HepG2 (cell line): Measurements from ENCODE around the gene DLX1. TPM values are rescaled to one million over a fixed set of nuclear protein-coding genes. Genes with fewer than 3 reads are reported as not detected.

Experiments used
- MAFF ChIP-seq: IDR thresholded peaks from 2 replicates; pipeline ENCODE4 v1.6.1; 2011; ENCODE audit warnings: low read depth, low read length, improper control_type of control experiment
- TFDP1 ChIP-seq: IDR thresholded peaks from 2 replicates; pipeline ENCODE4 v1.6.1; 2016; ENCODE audit warnings: missing compliant biosample characterization, missing genetic modification reagents, borderline replicate concordance
- TRIM24 ChIP-seq: sonication (generic); formaldehyde crosslinking; IDR thresholded peaks from 2 replicates; pipeline ENCODE4 v1.8.0; 2022; ENCODE audit warnings: mild to moderate bottlenecking, missing genetic modification reagents
- ZBED4 ChIP-seq: sonication (generic); formaldehyde crosslinking; IDR thresholded peaks from 2 replicates; pipeline ENCODE4 v1.4.0; 2020; ENCODE audit warnings: missing genetic modification reagents, borderline replicate concordance
- ZMYM4 ChIP-seq: sonication (generic); formaldehyde crosslinking; IDR thresholded peaks from 2 replicates; pipeline ENCODE4 v1.8.1; 2023; ENCODE audit warnings: mild to moderate bottlenecking, missing genetic modification reagents
- ZNF468 ChIP-seq: sonication (generic); formaldehyde crosslinking; IDR thresholded peaks from 2 replicates; pipeline ENCODE4 v1.8.0; 2022; ENCODE audit warnings: mild to moderate bottlenecking, moderate library complexity, missing genetic modification reagents
- polyA plus RNA-seq, 8 experiments: library from polyadenylated mRNA; depleted of rRNA in 3 of 8; stranded (reverse) in 7 of 8; unstranded in 1 of 8; fragments of >200 nt; fragmentation: Illumina TruSeq in 4 of 8; extraction: Trizol in 4 of 8; gene quantifications; 2 replicates each; pipeline versions ENCODE4 v1.2.1 to v1.2.3, GENCODE V29; 2011 to 2016; ENCODE audit warnings: low read depth in 4 of 8, missing spikeins in 1 of 8, mixed read lengths in 1 of 8; ENCODE audit not compliant: insufficient read depth in 1 of 8
- total RNA-seq, 5 experiments: library from RNA; depleted of rRNA; stranded (reverse); fragments of >200 nt; fragmentation: Illumina TruSeq; extraction: Trizol; gene quantifications; 2 replicates each; pipeline ENCODE4 v1.2.3, GENCODE V29; 2016; ENCODE audit warnings: low read depth in 1 of 5
- TF ChIP-seq, protein P1 (sequence below), 2 experiments: fragments of 450-650 bp in 1 of 2; sonication (generic) in 1 of 2; formaldehyde crosslinking in 1 of 2; IDR thresholded peaks; 2 replicates each; pipeline versions ENCODE4 v1.6.1 to v1.8.0; 2016 to 2022; ENCODE audit warnings: antibody characterized with exemption in 1 of 2, mild to moderate bottlenecking in 1 of 2, missing genetic modification reagents in 1 of 2
- TF ChIP-seq, protein P2 (sequence below): IDR thresholded peaks from 2 replicates; pipeline ENCODE4 v1.6.1; 2016; ENCODE audit warnings: low read depth
- TF ChIP-seq, protein P3 (sequence below): sonication (generic); formaldehyde crosslinking; IDR thresholded peaks from 2 replicates; pipeline ENCODE4 v1.5.0; 2020; ENCODE audit warnings: missing genetic modification reagents

Gene DLX1
- total and polyA plus RNA-seq, 2 of the 13 experiments (the other 11 are each of a cell fraction or from before 2014, with no cell fraction given) = 0.18 to 0.86 TPM

DNA sequence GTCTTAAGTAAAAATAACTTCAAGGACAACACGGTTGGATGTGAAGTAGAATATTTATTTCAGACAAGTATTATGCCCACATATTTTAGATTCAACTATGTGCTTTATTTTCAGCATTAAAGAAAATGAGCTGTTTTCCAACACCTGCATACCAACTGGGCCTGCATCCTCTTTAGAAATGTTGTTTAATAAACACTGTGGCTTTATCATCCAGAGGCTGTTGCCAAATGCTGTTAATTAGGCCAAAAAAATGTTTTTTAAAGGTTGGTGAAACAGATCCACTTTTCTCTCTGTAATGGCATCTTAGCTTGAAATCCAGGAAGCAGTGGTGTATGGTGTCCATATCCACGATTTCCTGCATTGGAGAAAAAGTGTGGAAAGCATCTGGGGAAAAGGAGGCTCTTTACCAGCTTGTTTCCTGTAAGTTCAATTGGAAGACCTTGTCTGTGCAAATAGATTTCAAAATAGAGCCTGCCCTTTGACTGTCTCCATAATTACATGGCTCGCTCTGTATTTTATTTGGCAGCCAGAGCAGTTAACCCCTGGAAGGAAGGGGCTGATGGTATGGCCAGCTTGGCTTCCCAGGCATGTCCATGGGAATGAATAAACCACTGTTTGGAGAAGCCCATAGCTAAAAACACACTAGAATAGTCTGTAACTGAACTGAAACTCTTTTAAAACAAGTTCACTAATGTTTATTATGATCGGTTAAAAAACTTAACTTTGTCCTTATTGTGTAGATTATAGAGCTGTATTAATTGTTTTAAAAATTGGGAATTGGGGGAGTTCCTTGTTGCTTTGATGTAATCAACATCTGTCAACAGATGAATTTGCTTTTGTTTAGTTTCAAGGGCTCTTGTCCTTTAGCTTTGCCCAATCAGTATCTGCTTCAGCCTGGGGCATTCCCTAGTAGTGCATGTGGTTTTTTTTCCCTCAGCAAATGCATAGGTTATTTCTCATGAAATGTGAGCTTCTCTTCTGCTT is 33.0 kb upstream of the DLX1 start (continued):
- TF ChIP-seq, protein P1, sequence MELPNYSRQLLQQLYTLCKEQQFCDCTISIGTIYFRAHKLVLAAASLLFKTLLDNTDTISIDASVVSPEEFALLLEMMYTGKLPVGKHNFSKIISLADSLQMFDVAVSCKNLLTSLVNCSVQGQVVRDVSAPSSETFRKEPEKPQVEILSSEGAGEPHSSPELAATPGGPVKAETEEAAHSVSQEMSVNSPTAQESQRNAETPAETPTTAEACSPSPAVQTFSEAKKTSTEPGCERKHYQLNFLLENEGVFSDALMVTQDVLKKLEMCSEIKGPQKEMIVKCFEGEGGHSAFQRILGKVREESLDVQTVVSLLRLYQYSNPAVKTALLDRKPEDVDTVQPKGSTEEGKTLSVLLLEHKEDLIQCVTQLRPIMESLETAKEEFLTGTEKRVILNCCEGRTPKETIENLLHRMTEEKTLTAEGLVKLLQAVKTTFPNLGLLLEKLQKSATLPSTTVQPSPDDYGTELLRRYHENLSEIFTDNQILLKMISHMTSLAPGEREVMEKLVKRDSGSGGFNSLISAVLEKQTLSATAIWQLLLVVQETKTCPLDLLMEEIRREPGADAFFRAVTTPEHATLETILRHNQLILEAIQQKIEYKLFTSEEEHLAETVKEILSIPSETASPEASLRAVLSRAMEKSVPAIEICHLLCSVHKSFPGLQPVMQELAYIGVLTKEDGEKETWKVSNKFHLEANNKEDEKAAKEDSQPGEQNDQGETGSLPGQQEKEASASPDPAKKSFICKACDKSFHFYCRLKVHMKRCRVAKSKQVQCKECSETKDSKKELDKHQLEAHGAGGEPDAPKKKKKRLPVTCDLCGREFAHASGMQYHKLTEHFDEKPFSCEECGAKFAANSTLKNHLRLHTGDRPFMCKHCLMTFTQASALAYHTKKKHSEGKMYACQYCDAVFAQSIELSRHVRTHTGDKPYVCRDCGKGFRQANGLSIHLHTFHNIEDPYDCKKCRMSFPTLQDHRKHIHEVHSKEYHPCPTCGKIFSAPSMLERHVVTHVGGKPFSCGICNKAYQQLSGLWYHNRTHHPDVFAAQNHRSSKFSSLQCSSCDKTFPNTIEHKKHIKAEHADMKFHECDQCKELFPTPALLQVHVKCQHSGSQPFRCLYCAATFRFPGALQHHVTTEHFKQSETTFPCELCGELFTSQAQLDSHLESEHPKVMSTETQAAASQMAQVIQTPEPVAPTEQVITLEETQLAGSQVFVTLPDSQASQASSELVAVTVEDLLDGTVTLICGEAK (IDR thresholded peaks at IDR 0.05) = no peak
- TF ChIP-seq, protein P1 (CRISPR knock-in tag; IDR thresholded peaks at IDR 0.05) = no peak; the same call in 1 of the 2 replicates
- 0 out of 2 replicates have a peak, but pooled peaks have one; percentile 23 for TF ChIP-seq TFDP1
- TF ChIP-seq, protein P2, sequence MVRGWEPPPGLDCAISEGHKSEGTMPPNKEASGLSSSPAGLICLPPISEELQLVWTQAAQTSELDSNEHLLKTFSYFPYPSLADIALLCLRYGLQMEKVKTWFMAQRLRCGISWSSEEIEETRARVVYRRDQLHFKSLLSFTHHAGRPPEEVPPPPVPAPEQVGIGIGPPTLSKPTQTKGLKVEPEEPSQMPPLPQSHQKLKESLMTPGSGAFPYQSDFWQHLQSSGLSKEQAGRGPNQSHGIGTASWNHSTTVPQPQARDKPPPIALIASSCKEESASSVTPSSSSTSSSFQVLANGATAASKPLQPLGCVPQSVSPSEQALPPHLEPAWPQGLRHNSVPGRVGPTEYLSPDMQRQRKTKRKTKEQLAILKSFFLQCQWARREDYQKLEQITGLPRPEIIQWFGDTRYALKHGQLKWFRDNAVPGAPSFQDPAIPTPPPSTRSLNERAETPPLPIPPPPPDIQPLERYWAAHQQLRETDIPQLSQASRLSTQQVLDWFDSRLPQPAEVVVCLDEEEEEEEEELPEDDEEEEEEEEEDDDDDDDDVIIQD (CRISPR knock-in tag) = peak; percentile 98
- no peak for TF ChIP-seq MAFF
- no peak for TF ChIP-seq ZNF468 (CRISPR knock-in tag)
- TF ChIP-seq ZMYM4 = peak; percentile 96
- TF ChIP-seq ZBED4 = 0 out of 2 replicates have a peak, but pooled peaks have one; percentile 43
- no peak for TF ChIP-seq TRIM24 (CRISPR knock-in tag)
- TF ChIP-seq, protein P3, sequence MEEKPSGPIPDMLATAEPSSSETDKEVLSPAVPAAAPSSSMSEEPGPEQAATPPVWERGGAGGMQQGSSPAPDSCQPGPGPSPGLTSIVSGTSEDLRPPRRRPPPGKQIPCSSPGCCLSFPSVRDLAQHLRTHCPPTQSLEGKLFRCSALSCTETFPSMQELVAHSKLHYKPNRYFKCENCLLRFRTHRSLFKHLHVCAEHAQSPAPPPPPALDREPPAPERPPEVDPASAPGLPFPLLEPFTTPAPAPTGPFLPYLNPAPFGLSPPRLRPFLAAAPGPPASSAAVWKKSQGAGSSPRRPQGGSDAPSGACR (CRISPR knock-in tag) = peak; percentile 43; the same call in 1 of the 2 replicates
